B cell (primary cell): ENCODE results near the gene GPR62.

Source experiments
- CTCF ChIP-seq: fragments of 200-600 bp; IDR thresholded peaks from one replicate; pipeline ENCODE4 v1.8.0; 2022; ENCODE audit warnings: antibody characterized with exemption, mild to moderate bottlenecking
- EZH2 ChIP-seq: IDR thresholded peaks from 2 replicates; pipeline ENCODE4 v1.6.1; 2012; ENCODE audit warnings: borderline replicate concordance, low read depth, mild to moderate bottlenecking, moderate library complexity, low read length; ENCODE audit not compliant: insufficient read depth, poor library complexity, severe bottlenecking

GRCh38 chr3:51994530-51994929 is 39.3 kb downstream of the GPR62 start:
- TF ChIP-seq CTCF (no peak), EZH2 (no peak)
